Vagina (tissue), 2 donors: ENCODE data around the gene HNRNPA3.

Source experiments
- CTCF ChIP-seq, 3 experiments: fragments of 450-650 bp in 2 of 3; fragments of 200-600 bp in 1 of 3; sonication (generic) in 1 of 3; IDR thresholded peaks; one replicate each; pipeline ENCODE4 v1.5.1; 2017 to 2019; ENCODE audit warnings: antibody characterized with exemption in 3 of 3, mild to moderate bottlenecking in 2 of 3, moderate library complexity in 2 of 3
- POLR2AphosphoS5 ChIP-seq, 2 donors: sonication (generic); formaldehyde crosslinking; IDR thresholded peaks; one replicate each; pipeline ENCODE4 v1.9.0; 2017; ENCODE audit warnings: antibody characterized with exemption in 2 of 2, mild to moderate bottlenecking in 2 of 2, low read depth in 1 of 2; ENCODE audit not compliant: insufficient read depth in 1 of 2

GRCh38 chr2:177204417-177204816 lies 8.2 kb upstream of the HNRNPA3 start:
- TF ChIP-seq CTCF (IDR thresholded peaks at IDR 0.05) = no peak
- TF ChIP-seq POLR2AphosphoS5 (IDR thresholded peaks at IDR 0.05; ENCODE audit: insufficient read depth in 1 of 2, low read depth in 1 of 2) = no peak
